K562 (cell line): ENCODE results near the gene KCTD16.

Experiments
- CHD4 ChIP-seq: fragments of 200-600 bp; sonication (generic); IDR thresholded peaks from 3 replicates; pipeline ENCODE4 v1.6.1; 2012; ENCODE audit warnings: low read depth, mild to moderate bottlenecking, mixed read lengths, low read length, inconsistent platforms; ENCODE audit not compliant: insufficient read depth, insufficient replicate concordance, poor library complexity, severe bottlenecking
- EP300 ChIP-seq: IDR thresholded peaks from 2 replicates; pipeline ENCODE4 v1.6.1; 2012; ENCODE audit warnings: low read length, improper control_type of control experiment
- JUN ChIP-seq, 2 experiments: sonication (generic) in 1 of 2; formaldehyde crosslinking in 1 of 2; IDR thresholded peaks; 2 replicates each; pipeline versions ENCODE4 v1.6.1 to v1.8.0; 2012 to 2022; ENCODE audit warnings: borderline replicate concordance in 2 of 2, mild to moderate bottlenecking in 2 of 2, improper control_type of control experiment in 1 of 2, low read depth in 1 of 2, low read length in 1 of 2, missing genetic modification reagents in 1 of 2
- ZNF830 ChIP-seq: fragments of 250-450 bp; sonication (Bioruptor Pico); IDR thresholded peaks from 2 replicates; pipeline ENCODE4 v1.5.0; 2021; ENCODE audit warnings: mild to moderate bottlenecking
- TF ChIP-seq, protein P1 (sequence below): fragments of 250-450 bp; sonication (Bioruptor Pico); IDR thresholded peaks from 2 replicates; pipeline ENCODE4 v1.5.1; 2021; ENCODE audit warnings: mild to moderate bottlenecking

DNA sequence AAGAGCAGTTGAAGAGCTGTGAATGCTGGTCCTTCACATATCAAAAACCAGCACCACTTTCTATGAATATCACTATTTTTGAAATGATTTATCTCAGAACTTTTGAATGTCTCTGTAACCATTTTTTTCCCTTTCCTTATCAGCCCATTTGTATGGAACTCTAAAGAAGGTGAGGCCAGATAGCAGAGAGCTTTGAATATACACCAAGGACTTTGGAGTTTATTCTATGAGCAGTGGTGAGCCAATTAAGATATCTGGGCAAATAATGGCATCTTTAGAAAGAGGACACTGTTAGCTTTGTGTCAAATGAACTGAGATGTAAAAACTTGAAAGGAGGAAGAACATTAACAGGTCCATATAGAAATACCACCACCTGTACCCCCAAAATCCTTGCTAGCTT is 22.0 kb downstream of the KCTD16 start:
- TF ChIP-seq ZNF830 (CRISPR knock-in tag) (no peak), EP300 (no peak), CHD4 (no peak), JUN (IDR thresholded peaks at IDR 0.05; ENCODE audit: borderline replicate concordance, low read depth, low read length) (no peak), JUN (CRISPR knock-in tag; IDR thresholded peaks at IDR 0.05; ENCODE audit: borderline replicate concordance) (no peak)
- TF ChIP-seq, protein P1, sequence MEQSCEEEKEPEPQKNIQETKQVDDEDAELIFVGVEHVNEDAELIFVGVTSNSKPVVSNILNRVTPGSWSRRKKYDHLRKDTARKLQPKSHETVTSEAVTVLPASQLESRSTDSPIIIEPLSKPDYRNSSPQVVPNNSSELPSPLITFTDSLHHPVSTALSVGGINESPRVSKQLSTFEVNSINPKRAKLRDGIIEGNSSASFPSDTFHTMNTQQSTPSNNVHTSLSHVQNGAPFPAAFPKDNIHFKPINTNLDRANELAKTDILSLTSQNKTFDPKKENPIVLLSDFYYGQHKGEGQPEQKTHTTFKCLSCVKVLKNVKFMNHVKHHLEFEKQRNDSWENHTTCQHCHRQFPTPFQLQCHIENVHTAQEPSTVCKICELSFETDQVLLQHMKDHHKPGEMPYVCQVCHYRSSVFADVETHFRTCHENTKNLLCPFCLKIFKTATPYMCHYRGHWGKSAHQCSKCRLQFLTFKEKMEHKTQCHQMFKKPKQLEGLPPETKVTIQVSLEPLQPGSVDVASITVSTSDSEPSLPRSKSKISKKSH (CRISPR knock-in tag), result no peak
